Measurements from ENCODE around the gene HES5. TPM values are rescaled to one million over a fixed set of nuclear protein-coding genes. Genes with fewer than 3 reads are reported as not detected.

Gene HES5
- total RNA-seq, 4 donors from 2014 or later: 8.1 to 32.5 (median 9.6) TPM

- DNase-seq (ENCODE audit: low spot score in 2 of 2): no peak
- intact Hi-C loops (cut with DNase I; ENCODE audit: low total_unique reads): no loop called here
- no peak overlapping the region for H3K4me3 ChIP-seq (ENCODE audit: low read depth, poor library complexity, severe bottlenecking)
- 49 to 73% methylated on average over 11 to 19 of the region's 24 CpGs for WGBS, 2 donors
- no peak for TF ChIP-seq POLR2A (IDR thresholded peaks at IDR 0.05)
These were observed 36.3 kb downstream of the HES5 start for GRCh38 chr1:2493691-2494322.

- intact Hi-C loops (cut with DNase I; ENCODE audit: low total_unique reads): no loop called here
- WGBS, 2 donors: 52 to 56% methylated on average over 12 to 19 of the region's 19 CpGs
- DNase-seq (ENCODE audit: low spot score in 2 of 2): no peak
- TF ChIP-seq CTCF (IDR thresholded peaks at IDR 0.05) (no peak), POLR2A (IDR thresholded peaks at IDR 0.05) (no peak)
- no peak overlapping the region for H3K4me3 ChIP-seq (ENCODE audit: low read depth, poor library complexity, severe bottlenecking)
These were observed 36.8 kb downstream of the HES5 start for GRCh38 chr1:2493218-2493617.

- WGBS, 2 donors: 68 to 73% methylated on average over 13 of the region's 13 CpGs
- intact Hi-C loops (cut with DNase I; ENCODE audit: low total_unique reads): no loop called here
- TF ChIP-seq POLR2A (IDR thresholded peaks at IDR 0.05) (no peak), CTCF (IDR thresholded peaks at IDR 0.05) (no peak)
- H3K4me3 ChIP-seq (ENCODE audit: low read depth, poor library complexity, severe bottlenecking): no peak overlapping the region
- no peak for DNase-seq (ENCODE audit: low spot score in 2 of 2)
These were observed 38.0 kb downstream of the HES5 start for GRCh38 chr1:2492091-2492490.

GRCh38 chr1:2489615-2490014 is 40.4 kb downstream of the HES5 start:
- 88 to 90% methylated on average over 14 of the region's 14 CpGs for WGBS, 2 donors
- intact Hi-C loops (cut with DNase I; ENCODE audit: low total_unique reads): no loop called here
- no peak for DNase-seq (ENCODE audit: low spot score in 2 of 2)
- TF ChIP-seq CTCF (IDR thresholded peaks at IDR 0.05): no peak
- TF ChIP-seq POLR2A (IDR thresholded peaks at IDR 0.05): no peak
- no peak overlapping the region for H3K4me3 ChIP-seq (ENCODE audit: low read depth, poor library complexity, severe bottlenecking)

- DNase-seq (ENCODE audit: low spot score in 2 of 2): no peak
- TF ChIP-seq POLR2A (IDR thresholded peaks at IDR 0.05) (no peak), CTCF (IDR thresholded peaks at IDR 0.05) (no peak)
- 92 to 93% methylated on average over 2 of the region's 2 CpGs for WGBS, 2 donors
- H3K4me3 ChIP-seq (ENCODE audit: low read depth, poor library complexity, severe bottlenecking): no peak overlapping the region
- intact Hi-C loops (cut with DNase I; ENCODE audit: low total_unique reads): no loop called here
These were observed 41.4 kb downstream of the HES5 start for GRCh38 chr1:2488688-2489087.

GRCh38 chr1:2486558-2486957 is 43.5 kb downstream of the HES5 start:
- intact Hi-C loops (cut with DNase I; ENCODE audit: low total_unique reads): no loop called here
- TF ChIP-seq CTCF (IDR thresholded peaks at IDR 0.05): no peak
- no peak for TF ChIP-seq POLR2A (IDR thresholded peaks at IDR 0.05)
- WGBS, 2 donors: 88% methylated on average over 8 to 9 of the region's 9 CpGs

More at GRCh38 chr1:2486558-2486957, 43.5 kb downstream of the HES5 start:
- DNase-seq (ENCODE audit: low spot score in 2 of 2): no peak
- no peak overlapping the region for H3K4me3 ChIP-seq (ENCODE audit: low read depth, poor library complexity, severe bottlenecking)
